Measurements from ENCODE around the gene BIRC7. TPM values are rescaled to one million over a fixed set of nuclear protein-coding genes. Genes with fewer than 3 reads are reported as not detected.
"Not testable (repeated sequence)": the region's sequence is repeated elsewhere in the genome, so short reads cannot be mapped to it uniquely, and the experiment has no call there.

BIRC7 gene
- total RNA-seq, 1 experiment from 2014 or later, result not detected

DNA sequence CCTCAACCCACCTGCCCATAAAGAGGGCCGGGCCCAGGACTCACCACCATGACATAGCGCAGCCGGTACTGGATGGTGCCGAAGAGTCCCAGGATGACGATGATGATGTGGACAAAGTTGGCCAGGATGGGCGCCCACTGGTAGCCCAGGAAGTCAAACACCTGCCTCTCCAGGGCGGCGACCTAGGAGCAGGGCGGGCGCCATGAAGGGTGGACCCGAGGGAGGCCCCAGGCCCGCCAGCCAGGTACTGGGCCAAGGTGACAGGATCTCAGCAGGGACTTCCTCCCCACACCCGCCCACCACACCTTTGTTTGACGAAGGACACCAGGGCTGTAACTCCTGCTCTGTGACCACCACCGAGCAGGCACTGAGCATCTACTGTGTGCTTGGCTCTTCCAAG lies 14.2 kb downstream of the BIRC7 start:
- H3K27ac Mint-ChIP-seq (ENCODE audit: low read depth, unreplicated experiment), result no peak overlapping the region
- POLR2A ChIA-PET, result no interaction called here
- no peaks in the 10 kb centered on the region for H3K36me3 Mint-ChIP-seq (ENCODE audit: insufficient read depth, unreplicated experiment)
- TF ChIP-seq, protein P1, sequence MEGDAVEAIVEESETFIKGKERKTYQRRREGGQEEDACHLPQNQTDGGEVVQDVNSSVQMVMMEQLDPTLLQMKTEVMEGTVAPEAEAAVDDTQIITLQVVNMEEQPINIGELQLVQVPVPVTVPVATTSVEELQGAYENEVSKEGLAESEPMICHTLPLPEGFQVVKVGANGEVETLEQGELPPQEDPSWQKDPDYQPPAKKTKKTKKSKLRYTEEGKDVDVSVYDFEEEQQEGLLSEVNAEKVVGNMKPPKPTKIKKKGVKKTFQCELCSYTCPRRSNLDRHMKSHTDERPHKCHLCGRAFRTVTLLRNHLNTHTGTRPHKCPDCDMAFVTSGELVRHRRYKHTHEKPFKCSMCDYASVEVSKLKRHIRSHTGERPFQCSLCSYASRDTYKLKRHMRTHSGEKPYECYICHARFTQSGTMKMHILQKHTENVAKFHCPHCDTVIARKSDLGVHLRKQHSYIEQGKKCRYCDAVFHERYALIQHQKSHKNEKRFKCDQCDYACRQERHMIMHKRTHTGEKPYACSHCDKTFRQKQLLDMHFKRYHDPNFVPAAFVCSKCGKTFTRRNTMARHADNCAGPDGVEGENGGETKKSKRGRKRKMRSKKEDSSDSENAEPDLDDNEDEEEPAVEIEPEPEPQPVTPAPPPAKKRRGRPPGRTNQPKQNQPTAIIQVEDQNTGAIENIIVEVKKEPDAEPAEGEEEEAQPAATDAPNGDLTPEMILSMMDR (IDR thresholded peaks at IDR 0.05; ENCODE audit: unreplicated experiment), result no peak
- no peak for DNase-seq (ENCODE audit: unreplicated experiment)
- intact Hi-C loops (cut with micrococcal nuclease), result no loop called here
- H3K27me3 Mint-ChIP-seq (ENCODE audit: insufficient read depth, unreplicated experiment), result peaks cover 28% of the 10 kb centered on the region
- H3K4me1 Mint-ChIP-seq (ENCODE audit: insufficient read depth, unreplicated experiment), result peaks cover 6% of the 10 kb centered on the region
- no peaks in the 10 kb centered on the region for H3K9me3 Mint-ChIP-seq (ENCODE audit: unreplicated experiment)
- BruUV-seq (replicated peaks), result no TSS peak
- no peak overlapping the region for H3K4me3 Mint-ChIP-seq (ENCODE audit: unreplicated experiment)
- CTCF ChIA-PET, result interaction anchor here (0.6 to 5.3 kb wide), 2 partner anchors 21 to 26 kb away, joined by 3 to 46 read pairs; no protein-coding TSS in a partner anchor

DNA sequence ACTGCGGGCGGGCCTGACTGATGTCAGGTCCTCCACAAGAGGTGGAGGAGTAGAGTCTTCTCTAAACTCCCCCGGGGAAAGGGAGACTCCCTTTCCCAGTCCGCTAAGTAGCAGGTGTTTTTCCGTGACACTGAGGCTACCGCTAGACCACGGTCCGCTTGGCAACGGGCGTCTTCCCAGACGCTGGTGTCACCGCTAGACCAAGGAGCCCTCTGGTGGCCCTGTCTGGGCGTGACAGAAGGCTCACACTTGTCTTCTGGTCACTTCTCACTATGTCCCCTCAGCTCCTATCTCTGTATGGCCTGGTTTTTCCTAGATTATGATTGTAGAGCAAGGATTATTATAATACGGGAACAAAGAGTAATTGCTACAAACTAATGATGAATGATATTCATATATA lies 15.6 kb downstream of the BIRC7 start:
- ChIA-PET POLR2A (interaction anchor here (0.6 kb wide), 1 partner anchor 654 kb away, joined by 3 read pairs; no protein-coding TSS in a partner anchor), CTCF (interaction anchor here (0.7 to 7.1 kb wide), 3 partner anchors 27 to 129 kb away, joined by 3 to 45 read pairs (median 4); no protein-coding TSS in a partner anchor)
- H3K4me3 Mint-ChIP-seq (ENCODE audit: unreplicated experiment); H3K9me3 Mint-ChIP-seq (ENCODE audit: unreplicated experiment); H3K36me3 Mint-ChIP-seq (ENCODE audit: insufficient read depth, unreplicated experiment); H3K27ac Mint-ChIP-seq (ENCODE audit: low read depth, unreplicated experiment); DNase-seq (ENCODE audit: unreplicated experiment); intact Hi-C loops (cut with micrococcal nuclease); BruUV-seq (replicated peaks): not testable (repeated sequence)
- H3K4me1 Mint-ChIP-seq (ENCODE audit: insufficient read depth, unreplicated experiment), result peaks cover 17% of the 10 kb centered on the region
- H3K27me3 Mint-ChIP-seq (ENCODE audit: insufficient read depth, unreplicated experiment), result peaks cover 21% of the 10 kb centered on the region

DNA sequence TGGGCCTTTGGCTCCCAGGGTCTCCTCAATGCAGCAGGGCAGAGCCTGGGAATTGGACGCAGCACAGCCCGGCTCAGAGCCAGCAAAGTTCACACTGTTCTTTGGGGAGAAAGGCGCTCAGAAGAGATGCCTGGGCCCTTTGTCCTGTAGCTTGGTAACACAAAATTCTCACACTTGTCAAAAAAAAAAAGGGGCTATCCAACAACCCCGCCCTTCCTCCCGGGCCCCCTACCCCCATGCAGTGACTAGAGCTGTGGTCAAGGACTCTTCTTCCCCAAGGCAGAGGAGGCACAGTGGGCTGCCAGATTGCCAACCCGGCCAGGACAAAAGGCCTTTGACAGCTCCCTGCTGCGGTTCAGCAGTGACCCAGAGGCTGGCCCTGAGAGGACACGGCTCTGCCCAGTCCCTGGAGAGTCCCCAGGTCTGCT lies 16.6 kb downstream of the BIRC7 start:
- Mint-ChIP-seq H3K4me3 (ENCODE audit: unreplicated experiment) (no peak overlapping the region), H3K27me3 (ENCODE audit: insufficient read depth, unreplicated experiment) (peaks cover 30% of the 10 kb centered on the region), H3K27ac (ENCODE audit: low read depth, unreplicated experiment) (no peak overlapping the region), H3K4me1 (ENCODE audit: insufficient read depth, unreplicated experiment) (peaks cover 26% of the 10 kb centered on the region), H3K9me3 (ENCODE audit: unreplicated experiment) (peaks cover 6% of the 10 kb centered on the region), H3K36me3 (ENCODE audit: insufficient read depth, unreplicated experiment) (no peaks in the 10 kb centered on the region)
- no peak for DNase-seq (ENCODE audit: unreplicated experiment)
- intact Hi-C loops (cut with micrococcal nuclease), result no loop called here
- ChIA-PET POLR2A (no interaction called here), CTCF (interaction anchor here (0.5 to 7.1 kb wide), 4 partner anchors 11 to 573 kb away, joined by 3 to 45 read pairs (median 4); no protein-coding TSS in a partner anchor)
- TF ChIP-seq, protein P1 (IDR thresholded peaks at IDR 0.05; ENCODE audit: unreplicated experiment), result no peak
- BruUV-seq (replicated peaks), result no TSS peak

DNA sequence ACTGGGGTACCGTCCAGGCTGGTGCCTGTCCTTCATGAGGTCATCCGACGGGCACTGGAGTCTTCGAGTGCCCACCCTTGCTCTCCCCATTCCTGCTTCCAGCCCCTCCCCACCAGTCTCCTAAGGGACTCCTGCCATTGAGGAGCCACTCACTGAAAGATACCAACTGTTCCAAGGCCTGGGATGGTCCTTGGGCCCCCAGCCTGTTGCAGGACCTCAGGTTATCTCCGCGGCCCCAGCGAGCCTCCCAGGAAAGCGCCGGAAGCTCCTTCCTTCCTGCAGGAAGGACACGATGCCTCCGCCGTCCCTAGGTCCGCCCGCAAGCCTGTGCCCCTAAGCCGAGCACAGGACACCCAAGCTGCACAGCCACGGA lies 17.3 kb downstream of the BIRC7 start:
- CTCF ChIA-PET, result interaction anchor here (0.7 to 7.1 kb wide), 4 partner anchors 12 to 1683 kb away, joined by 3 to 45 read pairs (median 4); partner anchors contain the start of gene COL20A1
- POLR2A ChIA-PET, result interaction anchor here (0.6 kb wide), 1 partner anchor 20 kb away, joined by 3 read pairs; the partner anchor contains the start of gene ARFGAP1
- intact Hi-C loops (cut with micrococcal nuclease), result no loop called here
- DNase-seq (ENCODE audit: unreplicated experiment), result no peak
- no peaks in the 10 kb centered on the region for H3K36me3 Mint-ChIP-seq (ENCODE audit: insufficient read depth, unreplicated experiment)
- no TSS peak for BruUV-seq (replicated peaks)
- H3K4me3 Mint-ChIP-seq (ENCODE audit: unreplicated experiment), result no peak overlapping the region
- peaks cover 7% of the 10 kb centered on the region for H3K9me3 Mint-ChIP-seq (ENCODE audit: unreplicated experiment)
- TF ChIP-seq, protein P1 (IDR thresholded peaks at IDR 0.05; ENCODE audit: unreplicated experiment), result no peak
- H3K4me1 Mint-ChIP-seq (ENCODE audit: insufficient read depth, unreplicated experiment), result peaks cover 27% of the 10 kb centered on the region
- no peak overlapping the region for H3K27ac Mint-ChIP-seq (ENCODE audit: low read depth, unreplicated experiment)
- peaks cover 38% of the 10 kb centered on the region for H3K27me3 Mint-ChIP-seq (ENCODE audit: insufficient read depth, unreplicated experiment)
